NCI-H2227 (cell line): Measurements from ENCODE around the gene UHRF1.
A peak's percentile ranks its signal among the peaks of the same experiment; 100 is the strongest.
"Not testable (repeated sequence)": the region's sequence is repeated elsewhere in the genome, so short reads cannot be mapped to it uniquely, and the experiment has no call there.

ENCODE experiments used
- DNase-seq: peaks from one replicate; lab custom pipeline; 2025; ENCODE audit not compliant: unreplicated experiment; lab: John Stamatoyannopoulos, UW

Gene UHRF1

DNA sequence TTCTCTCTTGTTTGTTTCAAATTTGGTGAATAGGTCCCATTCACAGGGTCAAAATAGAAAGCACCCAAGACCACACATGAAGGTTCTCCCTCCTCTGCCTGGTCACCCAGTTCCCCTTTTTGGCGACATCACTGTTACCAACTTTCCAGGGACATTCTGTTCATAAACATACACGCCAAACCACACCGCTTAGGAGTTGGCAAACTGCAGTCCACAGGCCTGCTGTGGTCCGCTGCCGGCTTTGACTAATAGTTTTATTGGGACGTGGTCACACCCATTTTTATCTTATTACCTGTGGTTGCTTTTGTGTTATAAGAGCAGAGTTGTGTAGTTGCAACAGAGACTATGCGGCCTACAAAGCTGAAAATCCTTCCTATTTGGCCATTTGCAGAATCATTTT, 24.2 kb downstream of the UHRF1 start:
- no peak for DNase-seq

- DNase-seq: no peak
Observed at GRCh38 chr19:4935444-4935843, 26.1 kb downstream of the UHRF1 start.

DNA sequence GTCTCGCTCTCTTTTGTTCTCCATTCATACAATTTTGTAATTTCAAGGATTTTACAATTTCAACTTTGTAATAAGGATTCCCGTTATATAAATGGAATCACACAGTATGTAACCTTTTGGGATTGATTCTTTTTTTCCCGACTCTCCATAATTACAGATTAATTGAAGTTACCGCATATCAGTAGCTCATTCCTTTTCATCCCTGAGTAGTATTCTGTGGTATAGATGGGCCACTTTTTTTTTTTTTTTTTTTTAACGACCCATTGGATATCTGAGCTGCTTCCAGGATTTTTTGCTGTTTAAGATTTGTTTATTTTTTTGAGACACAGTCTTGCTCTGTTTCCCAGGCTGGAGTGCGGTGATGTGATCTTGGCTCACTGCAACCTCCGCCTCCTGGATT, 27.8 kb downstream of the UHRF1 start:
- DNase-seq: no peak

GRCh38 chr19:4938461-4938860, 29.2 kb downstream of the UHRF1 start:
- DNase-seq: not testable (repeated sequence)

GRCh38 chr19:4939466-4939865, 30.2 kb downstream of the UHRF1 start:
- DNase-seq: no peak

DNA sequence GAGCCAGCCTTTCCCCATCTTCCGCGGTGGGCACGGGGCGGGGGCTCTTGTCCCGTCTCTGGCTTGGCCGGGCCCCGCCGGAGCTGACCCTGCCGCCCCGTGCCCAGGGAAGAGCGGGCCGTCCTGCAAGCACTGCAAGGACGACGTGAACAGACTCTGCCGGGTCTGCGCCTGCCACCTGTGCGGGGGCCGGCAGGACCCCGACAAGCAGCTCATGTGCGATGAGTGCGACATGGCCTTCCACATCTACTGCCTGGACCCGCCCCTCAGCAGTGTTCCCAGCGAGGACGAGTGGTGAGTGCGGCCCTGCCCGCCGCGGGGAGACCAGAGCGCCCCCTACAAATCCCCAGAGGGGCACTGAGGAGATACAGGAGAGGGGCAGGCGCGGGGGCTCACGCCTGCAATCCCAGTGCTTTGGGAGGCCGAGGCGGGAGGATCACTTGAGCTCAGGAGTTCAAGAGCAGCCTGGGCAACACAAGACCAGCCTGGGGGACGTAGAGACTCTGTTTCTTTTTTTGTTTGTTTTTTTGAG, 32.4 kb downstream of the UHRF1 start:
- DNase-seq: not testable (repeated sequence)

DNA sequence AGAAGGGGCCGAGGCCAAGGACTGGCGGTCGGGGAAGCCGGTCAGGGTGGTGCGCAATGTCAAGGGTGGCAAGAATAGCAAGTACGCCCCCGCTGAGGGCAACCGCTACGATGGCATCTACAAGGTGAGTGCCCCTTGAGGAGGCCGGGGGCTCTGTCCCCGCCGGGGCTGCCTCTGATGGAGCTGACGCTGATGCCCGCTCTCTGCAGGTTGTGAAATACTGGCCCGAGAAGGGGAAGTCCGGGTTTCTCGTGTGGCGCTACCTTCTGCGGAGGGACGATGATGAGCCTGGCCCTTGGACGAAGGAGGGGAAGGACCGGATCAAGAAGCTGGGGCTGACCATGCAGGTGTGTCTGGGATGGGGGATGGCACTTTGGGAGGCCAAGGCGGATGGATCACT, 41.3 kb downstream of the UHRF1 start:
- not testable (repeated sequence) for DNase-seq

GRCh38 chr19:4951656-4952055, 42.4 kb downstream of the UHRF1 start:
- DNase-seq: no peak

GRCh38 chr19:4952945-4953344, 43.6 kb downstream of the UHRF1 start:
- DNase-seq: no peak

- not testable (repeated sequence) for DNase-seq
Observed at GRCh38 chr19:4954320-4955149, 45.2 kb downstream of the UHRF1 start.

GRCh38 chr19:4955274-4955673, 46.0 kb downstream of the UHRF1 start:
- no peak for DNase-seq

DNA sequence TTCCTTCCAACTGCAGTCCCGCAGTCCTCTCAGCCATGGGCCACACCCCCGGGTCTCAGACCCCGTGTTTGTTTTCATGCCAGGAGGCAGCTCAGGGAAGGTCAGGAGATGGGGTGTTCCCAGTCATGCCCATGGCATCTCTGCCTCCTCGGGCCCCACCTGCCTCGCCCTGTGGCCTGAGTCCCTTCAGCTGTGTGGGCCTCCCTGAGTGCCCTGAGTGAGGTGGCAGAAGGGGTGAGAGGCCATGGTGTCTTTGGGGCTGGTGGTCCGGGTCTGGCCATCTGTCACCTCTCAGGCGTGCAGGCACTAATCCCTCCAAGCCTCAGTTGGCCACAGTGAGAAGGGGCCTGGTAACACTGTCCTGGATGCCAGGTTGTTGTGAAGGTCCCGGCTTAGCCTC, 48.7 kb downstream of the UHRF1 start:
- DNase-seq: no peak

GRCh38 chr19:4962085-4962619, 52.9 kb downstream of the UHRF1 start:
- DNase-seq: no peak

DNA sequence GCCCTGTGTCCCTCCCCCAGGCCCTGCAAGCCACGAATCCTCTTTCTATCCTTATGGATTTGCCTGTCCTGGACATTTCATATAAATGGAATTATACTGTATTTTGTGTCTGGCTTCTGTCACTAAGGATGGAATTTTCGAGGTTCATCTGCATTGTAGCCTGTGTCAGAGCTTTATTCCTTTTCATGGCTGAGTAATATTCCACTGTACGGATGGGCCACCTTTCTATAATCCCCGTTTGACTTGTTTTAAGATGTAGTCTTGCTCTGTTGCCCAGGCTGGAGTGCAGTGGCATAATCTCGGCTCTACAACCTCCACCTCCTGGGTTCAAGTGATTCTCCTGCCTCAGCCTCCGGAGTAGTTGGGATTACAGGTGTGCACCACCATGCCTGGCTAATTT, 55.8 kb downstream of the UHRF1 start:
- DNase-seq: no peak

DNA sequence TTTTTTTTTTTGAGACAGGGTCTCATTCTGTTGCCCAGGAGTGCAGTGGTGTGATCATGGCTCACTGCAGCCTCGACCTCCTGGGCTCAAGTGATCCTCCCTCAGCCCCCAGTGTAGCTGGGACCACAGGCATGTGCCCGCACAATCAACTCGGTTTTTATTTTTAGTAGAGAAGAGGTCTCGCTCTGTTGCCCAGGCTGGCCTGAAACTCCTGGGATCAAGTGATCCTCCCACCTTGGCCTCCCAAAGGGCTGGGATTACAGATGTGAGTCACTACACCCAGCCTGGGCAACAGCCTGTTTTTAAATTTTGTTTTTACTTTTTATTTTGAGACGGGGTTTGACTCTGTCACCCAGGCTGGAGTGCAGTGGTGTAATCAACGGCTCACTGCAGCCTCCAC, 57.3 kb downstream of the UHRF1 start:
- no peak for DNase-seq

- DNase-seq: peak; percentile 44
Observed at GRCh38 chr19:4967738-4968461, 58.6 kb downstream of the UHRF1 start.

DNA sequence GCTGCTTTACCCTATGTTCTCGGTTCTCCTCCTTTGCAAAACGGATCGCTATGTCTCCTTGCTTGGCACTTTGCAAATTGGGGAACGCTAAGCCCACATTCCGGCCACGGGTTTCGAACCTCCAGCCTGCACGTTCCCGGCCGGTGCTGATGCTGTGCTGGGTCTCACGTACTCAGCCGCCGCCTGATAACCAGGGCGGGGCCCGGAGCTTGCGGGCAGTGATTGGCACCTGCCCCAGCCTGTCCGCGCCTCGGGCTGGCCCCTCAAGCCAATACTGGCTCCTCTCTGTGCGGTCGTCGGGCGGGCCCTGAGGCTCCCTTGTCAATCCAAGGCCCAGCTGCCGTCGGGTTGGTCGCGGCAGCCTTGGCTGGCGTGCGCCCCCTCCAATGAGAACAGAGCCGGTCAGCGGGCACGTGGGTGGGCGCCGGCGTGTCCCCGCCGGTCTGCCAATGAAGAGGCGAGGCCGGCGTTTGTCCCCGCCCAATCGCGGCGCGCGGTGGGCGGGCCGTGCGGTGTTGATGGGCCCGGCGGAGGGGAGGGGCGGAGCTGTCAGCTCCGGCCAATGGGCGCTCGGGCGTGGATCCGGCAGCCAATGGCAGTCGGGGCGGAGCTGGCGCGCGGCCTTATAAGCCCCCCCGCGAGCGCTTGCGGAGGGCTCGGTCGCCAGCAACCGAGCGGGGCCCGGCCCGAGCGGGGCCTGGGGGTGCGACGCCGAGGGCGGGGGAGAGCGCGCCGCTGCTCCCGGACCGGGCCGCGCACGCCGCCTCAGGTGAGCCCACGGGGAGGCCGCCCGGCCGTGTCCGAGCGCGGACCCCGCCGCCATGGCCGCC, 59.4 kb downstream of the UHRF1 start, which contains the start of gene KDM4B:
KDM4B (plus strand) TSS at position 652 of the 830 bp plus-strand sequence. CDS start 63,778 bp downstream, outside the sequence.
- DNase-seq: peak; percentile 98

DNA sequence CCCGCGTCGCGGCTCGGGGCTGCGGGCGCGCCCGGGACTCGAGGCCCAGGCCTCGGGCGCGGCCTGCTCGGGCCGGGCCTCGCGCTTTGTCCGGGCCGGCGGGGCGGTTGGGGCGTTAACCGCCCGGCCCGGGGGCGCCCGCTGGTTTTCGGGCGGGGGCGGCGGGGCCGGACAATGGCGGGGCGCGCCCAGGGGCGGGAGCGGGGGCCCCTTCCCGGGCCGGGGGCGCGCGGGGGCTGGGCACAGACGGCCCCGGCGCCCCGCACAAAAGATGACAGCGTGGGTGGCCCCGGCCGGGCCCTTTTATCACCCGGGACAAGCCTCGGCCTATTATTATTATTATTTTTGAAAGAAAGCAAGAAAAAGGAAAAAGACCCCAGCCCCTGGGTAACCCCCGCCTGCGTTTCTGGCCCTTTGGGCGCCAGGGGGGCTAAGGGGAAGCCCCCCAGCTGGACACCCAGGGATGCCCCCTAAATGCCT, 60.0 kb downstream of the UHRF1 start:
- no peak for DNase-seq

GRCh38 chr19:4969772-4970531, 60.7 kb downstream of the UHRF1 start:
- DNase-seq: no peak
